Endothelial cell of hepatic sinusoid (primary cell): ENCODE results near the gene PCGF1.

Experiments used
- in situ Hi-C: cut with HindIII; loops from 2 replicates; pipeline ENCODE4 v1.10.0; 2017; ENCODE audit warnings: low sequenced_read_pairs

The PCGF1 gene

DNA sequence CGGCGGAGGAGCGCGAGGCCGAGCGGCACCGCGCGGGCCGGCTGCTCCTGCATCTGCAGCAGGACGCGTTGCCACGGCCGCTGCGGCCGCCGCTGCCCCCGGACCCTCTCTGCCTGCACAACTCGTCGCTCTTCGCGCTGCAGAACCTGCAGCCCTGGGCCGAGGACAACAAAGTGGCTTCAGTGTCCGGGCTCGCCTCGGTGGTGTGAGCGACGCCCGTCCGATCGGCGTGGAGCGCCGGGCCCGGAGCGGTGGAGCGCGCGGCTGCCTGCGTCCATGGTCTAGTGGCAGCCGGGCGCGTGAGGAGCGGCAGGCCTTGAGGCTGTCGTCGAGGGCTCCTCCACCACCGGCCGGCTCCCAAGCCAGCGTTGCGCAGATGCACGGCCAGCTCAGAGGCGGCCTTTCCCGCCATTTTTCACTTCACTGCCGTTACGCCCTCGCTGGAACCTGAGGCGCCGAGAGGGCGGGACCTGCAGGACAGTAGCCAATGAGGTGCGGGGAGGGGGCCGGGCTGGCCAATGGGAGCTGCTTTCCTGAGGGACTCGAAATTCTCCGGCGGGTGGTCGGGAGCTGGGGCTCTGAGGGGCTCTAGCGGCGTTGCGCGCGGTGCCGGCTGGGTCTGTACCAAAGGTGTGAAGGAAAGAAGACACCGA, 8.6 kb upstream of the PCGF1 start:
- in situ Hi-C loops: no loop called here

DNA sequence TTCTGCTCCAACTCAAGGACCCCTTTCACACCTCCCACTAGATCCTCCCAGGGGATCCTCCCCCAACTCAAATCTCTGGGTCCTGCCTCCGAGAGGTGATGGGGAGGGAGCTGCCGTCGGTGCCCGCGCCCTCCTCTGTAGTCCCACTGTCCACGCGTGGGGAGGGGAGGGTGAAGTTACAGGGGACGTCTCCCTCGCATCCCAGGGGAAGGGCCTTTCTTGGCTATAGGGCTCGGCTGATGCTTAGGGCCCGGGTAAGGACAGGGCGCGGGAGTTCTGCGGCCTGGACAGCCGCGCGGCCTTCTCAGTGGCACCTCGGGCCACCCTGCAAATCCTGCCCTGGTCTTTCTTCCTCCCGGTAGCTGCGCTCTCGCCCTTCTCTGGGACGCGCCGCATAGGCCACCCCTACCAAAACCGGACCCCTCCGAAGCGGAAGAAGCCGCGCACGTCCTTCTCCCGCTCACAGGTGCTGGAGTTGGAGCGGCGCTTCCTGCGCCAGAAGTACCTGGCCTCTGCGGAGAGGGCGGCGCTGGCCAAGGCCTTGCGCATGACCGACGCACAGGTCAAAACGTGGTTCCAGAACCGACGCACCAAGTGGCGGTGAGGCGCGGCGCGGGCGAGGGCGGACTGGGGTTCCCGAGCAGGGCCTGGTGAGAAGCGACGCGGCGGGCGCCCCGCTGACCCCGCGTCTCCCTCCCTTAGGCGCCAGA, 7.9 kb upstream of the PCGF1 start:
- in situ Hi-C loops: no loop called here

GRCh38 chr2:74514368-74515270, 7.1 kb upstream of the PCGF1 start, which contains the start of gene TLX2:
TLX2 (plus strand) TSS chr2:74514450; CDS start chr2:74514807, 357 bp downstream.
- in situ Hi-C loops: no loop called here

GRCh38 chr2:74513605-74514367, 6.3 kb upstream of the PCGF1 start:
- in situ Hi-C loops: no loop called here

- in situ Hi-C loops: no loop called here
These were observed 5.5 kb upstream of the PCGF1 start for GRCh38 chr2:74512744-74513604.

DNA sequence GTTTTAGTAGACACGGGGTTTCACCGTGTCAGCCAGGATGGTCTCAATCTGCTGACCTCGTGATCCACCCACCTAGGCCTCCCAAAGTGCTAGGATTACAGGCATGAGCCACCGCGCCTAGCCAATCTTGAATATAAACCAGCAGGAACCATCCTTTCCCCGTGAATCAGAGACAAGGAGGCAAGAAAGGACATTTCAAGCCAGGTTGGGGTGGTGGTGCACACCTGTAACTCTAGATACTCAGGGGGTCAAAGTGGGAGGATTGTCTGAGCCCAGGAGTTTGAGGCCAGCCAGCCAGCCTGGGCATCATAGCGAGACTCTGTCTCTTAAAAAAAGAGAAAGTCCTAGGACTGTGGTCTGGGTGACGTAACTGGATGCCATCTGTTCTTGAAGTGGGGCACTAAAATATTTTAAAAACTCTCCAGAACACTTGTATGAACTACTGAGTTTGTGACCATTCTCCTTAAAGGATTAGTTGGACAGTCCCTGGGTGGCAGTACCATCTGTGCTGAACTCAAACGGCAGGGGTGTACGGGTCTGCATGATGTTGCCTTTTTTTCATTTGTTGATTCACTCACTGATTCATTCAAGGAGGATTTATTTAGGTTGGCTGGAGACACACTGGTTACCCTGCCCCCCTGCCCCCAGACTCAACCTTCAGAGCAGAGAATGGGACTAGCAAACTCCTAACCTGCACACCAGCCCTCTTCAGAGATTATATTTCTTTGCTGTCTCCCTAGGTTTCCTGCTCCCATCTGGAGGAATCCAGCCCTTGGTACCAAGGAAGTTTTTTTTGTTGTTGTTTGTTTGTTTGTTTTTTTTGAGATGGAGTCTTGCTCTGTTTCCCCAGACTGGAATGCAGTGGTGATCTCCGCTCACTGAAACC, 3.9 kb upstream of the PCGF1 start:
- in situ Hi-C loops: no loop called here

DNA sequence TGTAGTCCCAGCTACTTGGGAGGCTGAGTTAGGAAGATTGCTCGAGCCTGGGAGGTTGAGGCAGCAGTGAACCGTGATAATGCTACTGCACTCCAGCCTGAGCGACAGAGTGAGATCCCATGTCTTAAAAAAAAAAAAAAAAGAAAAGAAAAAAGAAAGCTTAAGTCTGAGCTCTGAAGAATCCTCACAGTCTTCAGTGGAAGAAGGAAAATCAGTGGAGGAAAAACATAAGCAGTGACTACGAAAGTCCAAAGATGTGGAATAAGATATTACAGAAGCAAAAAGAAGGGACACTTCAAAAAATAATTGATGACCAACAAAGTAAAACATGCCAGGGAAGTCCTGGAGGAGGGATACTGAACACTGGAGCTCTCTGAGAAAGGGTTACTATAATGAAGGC, 2.8 kb upstream of the PCGF1 start:
- in situ Hi-C loops: no loop called here

GRCh38 chr2:74507926-74508520, 528 bp upstream of the PCGF1 start:
- in situ Hi-C loops: no loop called here

DNA sequence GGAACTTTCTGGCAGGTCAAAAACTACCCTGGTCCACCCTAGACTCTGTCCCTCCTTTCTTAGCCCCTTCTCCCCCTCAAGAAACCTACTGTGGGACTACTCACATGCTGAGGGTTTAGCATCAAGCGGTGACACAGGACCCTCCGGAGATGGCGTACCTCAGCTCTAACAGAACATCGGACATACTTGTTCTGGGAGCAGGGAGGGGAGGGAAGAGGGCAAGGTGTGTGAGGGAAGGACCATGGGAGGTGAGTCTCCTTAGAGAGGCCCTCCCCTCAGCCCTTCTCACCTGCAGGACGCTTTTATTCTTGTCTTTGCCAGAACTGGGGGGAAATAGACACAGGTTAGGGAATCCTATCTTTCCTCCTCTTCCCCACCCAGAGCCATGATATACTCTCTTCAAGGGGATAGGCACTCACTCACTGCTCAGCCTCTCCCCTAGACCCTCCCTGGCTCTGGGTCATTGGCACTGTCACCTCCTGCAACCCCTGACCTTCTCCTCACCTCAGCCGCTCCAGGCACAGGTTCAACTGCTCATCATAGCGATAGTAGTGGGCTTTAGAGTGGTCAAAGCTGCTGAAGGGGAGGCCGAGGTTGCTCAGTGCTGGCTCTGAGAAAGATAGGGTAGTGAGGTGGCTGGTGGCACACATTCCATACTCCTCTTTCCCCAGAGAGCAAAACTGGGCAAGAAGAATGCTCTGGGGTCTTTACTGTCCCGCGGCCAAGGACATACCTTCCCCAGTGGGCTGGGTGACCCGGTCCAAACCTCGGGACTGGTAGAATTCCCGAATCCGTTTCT, 1.8 kb downstream of the PCGF1 start:
- in situ Hi-C loops: no loop called here

GRCh38 chr2:74504591-74504990, 2.9 kb downstream of the PCGF1 start:
- in situ Hi-C loops: no loop called here

DNA sequence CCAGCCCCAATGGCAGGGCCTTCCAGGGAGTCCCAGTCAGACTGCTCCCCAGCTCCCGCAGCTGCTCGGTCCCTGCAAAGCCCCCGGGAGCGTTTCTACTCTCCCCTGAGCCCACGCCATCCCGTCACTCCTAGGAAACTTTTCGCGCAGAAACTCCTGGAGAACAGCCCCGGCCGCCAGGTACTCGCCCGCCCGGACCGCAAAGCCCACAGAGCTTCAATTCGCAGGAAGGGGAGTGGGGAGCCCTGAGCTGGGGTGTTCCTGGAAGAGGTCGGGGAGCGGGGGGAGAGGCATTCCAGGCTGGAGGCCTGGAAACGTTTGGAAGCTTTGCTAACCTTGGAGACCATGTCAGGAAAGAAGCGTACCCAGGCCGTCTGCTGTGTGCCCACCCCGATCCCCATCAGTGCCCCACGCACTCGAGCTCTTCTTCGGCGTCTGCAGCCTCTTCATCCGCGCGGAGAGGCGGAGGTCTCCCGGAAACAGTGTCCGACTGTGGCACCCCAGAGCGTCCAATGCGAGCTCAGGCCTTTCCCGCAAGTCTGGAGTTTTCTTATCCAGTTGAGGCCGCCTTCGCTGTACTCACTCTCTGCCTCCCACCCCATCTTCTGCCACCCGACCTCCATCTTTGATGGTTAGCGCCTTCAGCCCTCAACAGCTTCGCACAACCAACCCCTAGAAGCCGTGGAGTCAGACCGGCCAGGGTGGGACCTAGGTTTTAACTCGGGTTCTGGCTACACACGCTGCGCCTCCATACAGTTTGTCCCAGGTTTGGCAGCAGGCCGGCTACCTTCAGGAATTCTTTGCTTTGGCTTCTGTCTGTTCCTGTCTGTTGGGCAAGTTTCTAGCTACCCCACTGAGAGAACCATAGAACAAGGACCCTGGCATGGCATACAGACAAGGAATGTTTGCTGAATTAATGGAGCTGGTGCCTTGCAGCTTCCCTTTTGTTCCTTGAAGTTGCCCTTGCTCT, 3.7 kb downstream of the PCGF1 start:
- in situ Hi-C loops: no loop called here

- in situ Hi-C loops: no loop called here
These were observed 4.6 kb downstream of the PCGF1 start for GRCh38 chr2:74502720-74503505.

- in situ Hi-C loops: no loop called here
These were observed 5.3 kb downstream of the PCGF1 start for GRCh38 chr2:74502147-74502719.

- in situ Hi-C loops: no loop called here
These were observed 6.0 kb downstream of the PCGF1 start for GRCh38 chr2:74501335-74502071.

DNA sequence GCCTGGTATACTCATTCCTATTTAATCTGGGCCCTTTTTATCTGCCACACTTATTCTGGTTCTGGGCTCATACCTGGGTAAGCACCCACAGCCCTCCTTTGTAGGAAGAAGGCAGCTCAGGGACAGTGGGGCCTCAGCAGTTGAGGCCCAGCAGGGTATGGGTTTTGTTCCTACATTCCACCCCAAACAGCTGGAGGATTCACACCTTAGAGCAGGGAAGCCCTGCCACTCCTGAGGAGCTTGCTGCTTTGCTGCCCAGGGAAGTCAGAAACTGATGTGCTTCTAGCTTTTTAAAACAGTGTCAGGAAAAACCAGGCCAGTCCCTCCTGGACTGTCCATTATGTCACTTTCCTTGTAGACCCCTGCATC, 6.9 kb downstream of the PCGF1 start:
- in situ Hi-C loops: no loop called here
